Stimulated activated CD8-positive, alpha-beta memory T cell treated with anti-CD3 and anti-CD28 coated beads, Interleukin-2, amount 100 ng/mL, for 1 hour (primary cell): Measurements from ENCODE around the gene MMP2.

ENCODE experiments used
- DNase-seq, 2 donors: peaks; one replicate each; pipeline ENCODE4 v3.0.0-alpha.2; 2020; ENCODE audit warnings: low read depth in 2 of 2

The MMP2 gene

GRCh38 chr16:55478827-55479429 lies at the start of gene MMP2:
Gene MMP2, plus strand, starts transcription at chr16:55479198. Its CDS starts 282 bp downstream, at chr16:55479480.
- no peak for DNase-seq

DNA sequence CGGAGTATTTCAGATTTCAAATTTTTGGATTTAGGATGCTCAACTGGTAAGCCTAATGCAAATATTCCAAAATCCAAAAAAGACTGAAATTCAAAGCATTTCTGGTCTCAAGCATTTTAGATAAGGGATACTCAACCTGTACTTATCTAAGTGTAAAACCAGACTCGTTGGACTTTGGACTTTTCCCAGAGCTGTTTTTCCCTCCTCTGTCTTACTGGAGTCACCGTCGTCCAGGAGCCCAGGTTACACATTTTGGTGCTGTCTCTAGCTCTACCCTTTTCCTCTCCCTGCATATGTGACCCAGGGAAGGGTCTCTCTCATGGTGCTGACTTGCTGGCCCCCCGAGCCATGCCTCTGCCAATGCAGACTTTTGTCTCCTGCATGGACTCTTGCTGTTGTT lies 46.0 kb upstream of the MMP2 start:
- no peak for DNase-seq

DNA sequence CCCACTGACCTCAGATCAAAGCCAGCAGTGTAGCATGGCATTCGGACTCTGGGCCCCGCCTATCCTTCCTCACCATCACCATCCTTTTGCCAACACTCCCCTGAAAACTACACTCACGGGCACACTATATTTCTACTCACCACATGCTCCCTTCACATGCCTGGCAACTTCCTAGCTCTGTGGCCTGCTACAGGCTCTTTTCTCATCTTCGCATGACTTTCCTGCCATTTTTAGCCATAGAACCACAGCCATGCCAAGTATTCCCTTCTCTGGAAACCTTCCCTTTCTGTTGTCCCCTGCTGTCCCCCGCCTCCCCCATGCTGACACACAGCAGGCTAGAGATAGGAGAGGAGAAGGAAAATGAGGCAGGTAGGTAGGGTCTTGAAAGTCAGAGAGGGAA lies 45.5 kb upstream of the MMP2 start:
- DNase-seq = no peak

- DNase-seq = no peak
These were observed 45.0 kb upstream of the MMP2 start for GRCh38 chr16:55434000-55434399.

DNA sequence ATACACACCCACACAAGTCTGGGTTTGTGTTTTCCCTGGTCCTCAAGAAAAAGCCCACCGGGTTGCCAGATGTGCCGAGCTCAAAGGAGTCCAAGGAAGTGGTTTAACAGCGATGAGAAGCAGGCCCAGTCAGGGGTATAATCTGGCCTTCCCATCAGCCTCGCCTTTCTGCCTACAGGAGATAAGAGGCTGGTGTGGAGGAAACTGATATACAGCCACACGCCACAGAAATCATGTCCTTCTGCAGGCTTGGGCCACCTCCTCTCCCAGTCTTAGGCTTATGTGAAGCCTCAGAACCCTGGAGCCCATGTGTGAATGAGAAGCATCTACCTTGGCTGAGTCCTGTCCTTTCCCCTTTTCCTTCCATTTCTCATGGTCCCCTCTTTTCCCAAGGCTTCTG lies 43.6 kb upstream of the MMP2 start:
- no peak for DNase-seq

GRCh38 chr16:55436587-55436986 lies 42.4 kb upstream of the MMP2 start:
- no peak for DNase-seq

GRCh38 chr16:55437625-55438024 lies 41.4 kb upstream of the MMP2 start:
- no peak for DNase-seq

- DNase-seq = no peak
These were observed 40.7 kb upstream of the MMP2 start for GRCh38 chr16:55438281-55438680.

- no peak for DNase-seq
These were observed 39.8 kb upstream of the MMP2 start for GRCh38 chr16:55439101-55439690.

GRCh38 chr16:55443434-55444346 lies 35.3 kb upstream of the MMP2 start:
- DNase-seq = no peak

DNA sequence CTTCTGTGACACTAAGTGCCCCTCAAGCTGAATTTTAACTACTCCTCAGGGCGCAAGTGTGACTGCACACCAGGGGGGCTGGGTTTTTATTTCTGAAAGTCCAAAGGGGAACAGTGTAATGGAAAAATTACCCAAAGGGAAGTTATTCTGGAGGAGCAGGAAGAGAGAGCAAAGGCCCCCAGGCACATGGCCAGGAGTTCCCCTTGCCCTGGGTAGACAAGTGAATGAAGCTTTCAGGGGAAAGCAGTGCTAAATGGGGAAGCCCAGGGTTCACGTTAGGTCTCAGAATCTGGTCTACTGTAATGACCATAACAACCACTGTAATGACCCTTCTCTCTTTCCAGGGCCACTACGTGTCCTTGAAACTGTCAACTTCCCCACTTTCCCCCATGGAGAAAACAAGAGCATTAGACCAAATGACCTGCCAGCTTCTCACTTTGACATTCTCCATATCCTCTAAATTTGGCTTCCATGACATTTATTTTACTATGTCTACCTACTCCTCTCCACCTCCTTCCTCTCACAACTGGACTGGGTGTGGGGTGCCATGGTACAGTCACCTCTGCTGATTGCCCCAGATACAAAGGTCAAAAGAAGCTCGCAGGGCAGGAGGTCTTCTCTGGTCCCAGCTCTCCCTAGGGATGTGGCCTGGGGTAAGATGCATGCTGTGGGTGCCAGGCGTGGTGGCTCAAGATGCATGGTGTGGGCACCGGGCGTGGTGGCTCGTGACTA lies 34.1 kb upstream of the MMP2 start:
- no peak for DNase-seq

GRCh38 chr16:55447231-55447630 lies 31.8 kb upstream of the MMP2 start:
- DNase-seq = no peak

- DNase-seq = no peak
These were observed 26.0 kb upstream of the MMP2 start for GRCh38 chr16:55452996-55453395.

- DNase-seq = no peak
These were observed 25.1 kb upstream of the MMP2 start for GRCh38 chr16:55453909-55454308.

GRCh38 chr16:55454861-55455260 lies 24.1 kb upstream of the MMP2 start:
- DNase-seq = no peak

DNA sequence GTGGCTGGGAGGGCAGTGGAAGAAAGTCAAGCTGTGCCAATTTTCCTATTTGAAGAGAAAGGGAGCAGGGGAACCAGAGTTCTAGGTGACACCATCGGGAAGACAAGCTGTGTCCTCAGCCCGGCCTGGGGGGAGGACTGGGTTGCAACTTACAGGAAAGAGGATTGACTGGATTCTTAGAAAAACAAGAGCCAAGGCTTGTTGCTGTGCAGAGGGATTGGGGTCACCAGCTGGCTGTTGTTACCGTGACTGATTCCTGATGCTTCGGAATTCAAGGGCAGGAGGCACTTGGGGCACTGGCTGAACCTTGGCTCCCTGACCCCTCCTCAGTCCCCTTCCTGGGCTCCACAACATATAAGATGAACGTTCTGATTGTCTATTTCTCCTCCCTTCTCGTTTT lies 16.8 kb upstream of the MMP2 start:
- DNase-seq = no peak

- no peak for DNase-seq
These were observed 14.6 kb upstream of the MMP2 start for GRCh38 chr16:55464375-55464774.

DNA sequence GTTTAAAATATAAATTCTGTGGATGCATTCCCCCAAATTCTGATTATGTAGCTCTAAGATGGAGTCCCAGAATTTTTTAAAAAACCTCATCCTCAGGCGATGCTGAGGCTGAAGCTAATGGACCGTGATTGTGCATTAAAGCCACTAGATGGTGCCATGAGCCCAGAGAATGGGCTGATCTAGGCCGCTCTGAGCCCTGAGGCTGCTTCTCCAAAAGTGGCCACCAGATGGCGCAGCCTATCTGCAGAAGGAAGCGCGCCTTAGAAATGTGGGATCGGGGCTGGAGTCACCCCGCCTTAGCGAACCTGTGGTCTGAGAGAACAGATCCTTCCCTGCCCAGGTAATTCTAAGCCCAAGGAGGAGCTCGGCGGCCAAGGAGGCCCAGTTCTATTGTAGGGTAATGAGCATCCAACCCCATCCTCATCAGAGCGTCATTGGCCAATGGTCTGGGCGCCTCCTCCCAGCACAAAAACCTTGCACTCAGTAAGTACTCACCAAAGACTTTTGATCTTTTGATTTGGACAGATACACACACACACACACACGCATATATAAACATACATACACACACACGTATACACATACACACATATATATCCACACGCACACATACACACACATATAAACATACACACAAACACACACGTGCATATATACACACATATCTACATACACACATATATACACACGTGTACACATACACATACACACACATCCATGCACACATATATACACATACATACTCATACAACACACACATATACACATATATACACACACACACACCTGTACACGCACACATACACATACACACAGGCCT lies 13.7 kb upstream of the MMP2 start:
- DNase-seq = peak; percentile 61 to 62

- no peak for DNase-seq
These were observed 12.8 kb upstream of the MMP2 start for GRCh38 chr16:55466209-55466608.

DNA sequence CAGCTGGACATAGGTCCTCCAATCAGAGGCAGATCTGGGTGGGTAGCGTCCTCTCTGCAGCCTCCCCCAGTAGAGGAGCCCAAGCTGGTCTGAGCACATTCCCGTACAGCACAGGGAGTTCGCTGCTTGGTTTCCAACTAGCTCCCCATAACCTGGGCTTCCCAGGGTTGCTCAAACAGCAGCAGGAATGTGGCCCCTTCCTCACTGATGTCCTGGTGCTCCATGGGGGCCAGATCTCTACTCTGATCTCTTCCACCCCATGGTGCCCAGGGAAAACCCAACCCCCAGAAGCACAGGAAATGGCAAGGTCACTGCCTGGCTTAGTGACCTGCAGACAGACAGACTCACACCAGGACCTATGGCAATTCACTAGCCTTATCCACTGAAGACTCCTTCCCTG lies 11.1 kb upstream of the MMP2 start:
- DNase-seq = no peak

GRCh38 chr16:55468352-55468990 lies 10.5 kb upstream of the MMP2 start:
- DNase-seq = no peak
